CD4-positive, alpha-beta memory T cell (primary cell): ENCODE results near the gene ARHGAP6. TPM values are rescaled to one million over a fixed set of nuclear protein-coding genes. Genes with fewer than 3 reads are reported as not detected.
"Not testable (repeated sequence)": the region's sequence is repeated elsewhere in the genome, so short reads cannot be mapped to it uniquely, and the experiment has no call there.

Experiments used
- CTCF ChIA-PET: fragments of 350-600 bp; sonication (Branson Sonifier 250); formaldehyde crosslinking; loops from one replicate; lab custom pipeline; 2021; ENCODE audit warnings: inconsistent platforms; ENCODE audit not compliant: partially characterized antibody; lab: Charles Lee
- POLR2A ChIA-PET: fragments of 350-600 bp; sonication (Branson Sonifier 250); formaldehyde crosslinking; loops from one replicate; lab custom pipeline; 2021; ENCODE audit not compliant: partially characterized antibody; lab: Charles Lee
- DNase-seq, 5 donors: peaks; one replicate each; pipeline versions ENCODE4 v3.0.0 to v3.0.0-alpha.2; 2020 to 2022; ENCODE audit warnings: mixed read lengths in 1 of 5
- H3K27ac ChIP-seq: one replicate; pipeline ENCODE4 v1.7.0; 2013; ENCODE audit warnings: low read depth, low read length
- H3K27me3 ChIP-seq: 2 replicates; pipeline ENCODE4 v1.7.0; 2013; ENCODE audit warnings: mild to moderate bottlenecking, low read length, moderate library complexity; ENCODE audit not compliant: insufficient read depth
- H3K36me3 ChIP-seq: 2 replicates; pipeline ENCODE4 v1.7.0; 2013; ENCODE audit warnings: mild to moderate bottlenecking, low read length, moderate library complexity; ENCODE audit not compliant: insufficient read depth
- H3K4me1 ChIP-seq: 2 replicates; pipeline ENCODE4 v1.7.0; 2013; ENCODE audit warnings: mild to moderate bottlenecking, low read length, moderate library complexity; ENCODE audit not compliant: insufficient read depth
- H3K4me3 ChIP-seq, 2 donors: one replicate each; pipeline ENCODE4 v1.7.0; 2013; ENCODE audit warnings: low read length in 2 of 2, mild to moderate bottlenecking in 1 of 2
- H3K9me3 ChIP-seq, 2 donors: one replicate each; pipeline ENCODE4 v1.7.0; 2013; ENCODE audit warnings: low read length in 2 of 2, control low read depth in 1 of 2; ENCODE audit not compliant: control insufficient read depth in 1 of 2
- H3K27ac Mint-ChIP-seq, 7 donors: one replicate each; pipeline ENCODE4 v1.8.0; 2020 to 2021; ENCODE audit warnings: mixed read lengths in 7 of 7, mild to moderate bottlenecking in 6 of 7, inconsistent platforms in 3 of 7, moderate library complexity in 3 of 7
- H3K27me3 Mint-ChIP-seq, 2 donors: one replicate each; pipeline ENCODE4 v1.8.0; 2020 to 2021; ENCODE audit warnings: mixed read lengths in 2 of 2
- H3K36me3 Mint-ChIP-seq, 2 donors: one replicate each; pipeline ENCODE4 v1.8.0; 2020 to 2021; ENCODE audit warnings: mixed read lengths in 2 of 2, inconsistent platforms in 1 of 2, mild to moderate bottlenecking in 1 of 2
- H3K4me1 Mint-ChIP-seq, 4 donors: one replicate each; pipeline ENCODE4 v1.8.0; 2020 to 2021; ENCODE audit warnings: mixed read lengths in 4 of 4, mild to moderate bottlenecking in 1 of 4
- H3K4me3 Mint-ChIP-seq, 8 donors: one replicate each; pipeline ENCODE4 v1.8.0; 2020 to 2021; ENCODE audit warnings: mixed read lengths in 8 of 8, mild to moderate bottlenecking in 7 of 8, moderate library complexity in 6 of 8, inconsistent platforms in 3 of 8
- H3K9me3 Mint-ChIP-seq, 8 donors: one replicate each; pipeline ENCODE4 v1.8.0; 2020 to 2021; ENCODE audit warnings: mixed read lengths in 8 of 8, mild to moderate bottlenecking in 5 of 8, inconsistent platforms in 3 of 8, moderate library complexity in 1 of 8
- intact Hi-C: fragments of 100-400 bp; cut with micrococcal nuclease; formaldehyde crosslinking; loops from one replicate; pipeline ENCODE4 v1.15.1; 2023
- polyA plus RNA-seq, 2 donors: library from polyadenylated mRNA; unstranded; fragments of 300-500 nt; fragmentation: Illumina TruSeq; gene quantifications; one replicate each; pipeline ENCODE4 v1.2.3, GENCODE V29; 2021
- total RNA-seq, 2 experiments: library from RNA; stranded (reverse); gene quantifications; one replicate each; pipeline ENCODE4 v1.2.3, GENCODE V29; 2021

ARHGAP6 gene
- total and polyA plus RNA-seq, 4 experiments from 2014 or later: not detected

DNA sequence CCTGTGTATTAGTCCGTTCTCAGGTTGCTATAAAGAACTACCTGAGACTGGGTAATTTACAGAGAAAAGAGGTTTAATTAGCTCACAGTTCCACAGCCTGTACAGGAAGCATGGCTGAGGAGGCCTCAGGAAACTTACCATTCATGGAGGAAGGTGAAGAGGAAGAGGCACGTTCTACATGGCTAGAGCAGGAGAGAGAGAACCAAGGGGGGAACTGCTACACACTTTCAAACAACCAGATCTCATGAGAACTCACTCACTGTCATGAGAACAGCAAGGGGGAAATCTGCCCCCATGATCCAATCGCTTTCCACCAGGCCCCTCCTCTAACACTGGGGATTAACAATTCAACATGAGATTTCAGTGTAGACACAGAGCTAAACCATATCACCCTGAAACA, 51.5 kb downstream of the ARHGAP6 start:
- CTCF ChIA-PET: interaction anchor here (0.9 kb wide), 1 partner anchor 10 kb away, joined by 3 read pairs; no protein-coding TSS in a partner anchor
- H3K4me1 ChIP-seq, H3K4me3 ChIP-seq, H3K4me1 Mint-ChIP-seq, H3K36me3 Mint-ChIP-seq, H3K27me3 ChIP-seq, intact Hi-C loops, H3K27me3 Mint-ChIP-seq, H3K27ac ChIP-seq, DNase-seq, H3K36me3 ChIP-seq, H3K9me3 Mint-ChIP-seq, H3K9me3 ChIP-seq, POLR2A ChIA-PET: not testable (repeated sequence)
- peak overlapping the region in 1 of 7 donors; percentile 43 for H3K27ac Mint-ChIP-seq
- H3K4me3 Mint-ChIP-seq: peak overlapping the region in 1 of 8 donors; percentile 18

DNA sequence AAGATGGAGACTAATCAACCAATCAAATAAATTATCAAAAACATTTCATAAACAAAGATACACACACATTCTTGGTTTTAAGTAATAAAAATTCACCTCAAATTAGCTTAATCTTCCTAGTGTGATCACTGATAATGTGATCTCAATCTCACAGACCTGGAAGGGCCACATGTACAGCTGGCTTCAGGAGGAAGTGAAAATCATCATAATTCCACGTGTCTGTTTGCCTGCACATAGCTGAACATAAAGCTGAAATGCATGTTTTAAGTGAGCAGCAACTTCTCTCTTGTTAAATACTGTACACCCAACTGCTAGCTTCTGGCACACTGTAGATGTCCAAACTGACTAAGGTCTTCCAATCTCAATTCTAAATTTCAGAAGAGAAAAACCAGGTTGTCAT, 53.8 kb downstream of the ARHGAP6 start:
- Mint-ChIP-seq H3K36me3 (no peaks in the 10 kb centered on the region), H3K4me3 (no peak overlapping the region), H3K27ac (no peak overlapping the region), H3K27me3 (peaks cover 0 to 4% of the 10 kb centered on the region in 2 donors), H3K9me3 (peaks cover 0 to 5% (median 1%) of the 10 kb centered on the region in 8 donors), H3K4me1 (no peaks in the 10 kb centered on the region)
- POLR2A ChIA-PET: no interaction called here
- no peak for DNase-seq
- Histone ChIP-seq H3K27me3 (no peaks in the 10 kb centered on the region), H3K4me1 (no peaks in the 10 kb centered on the region), H3K9me3 (no peaks in the 10 kb centered on the region), H3K4me3 (no peak overlapping the region), H3K36me3 (no peaks in the 10 kb centered on the region), H3K27ac (no peak overlapping the region)
- intact Hi-C loops: no loop called here
- CTCF ChIA-PET: no interaction called here

DNA sequence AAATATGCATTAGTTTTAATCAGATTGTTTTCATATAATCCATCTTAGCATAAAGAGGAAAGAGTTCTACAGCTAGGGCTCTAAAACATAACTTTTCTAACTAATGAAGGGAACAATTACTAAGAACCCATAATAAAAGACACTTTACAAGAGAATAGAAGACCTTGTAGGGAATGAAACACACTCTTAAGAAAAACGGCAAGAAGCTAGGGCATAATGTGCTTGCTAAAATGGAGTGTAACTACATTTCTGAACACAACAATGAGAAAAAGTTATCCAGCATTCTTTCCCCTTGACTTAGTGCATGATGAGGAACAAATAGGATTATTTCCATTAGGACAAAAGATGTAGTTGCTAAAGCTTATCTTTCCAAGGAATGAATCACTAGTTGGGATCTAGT, 54.6 kb downstream of the ARHGAP6 start:
- H3K27ac ChIP-seq: no peak overlapping the region
- H3K4me3 ChIP-seq: no peak overlapping the region
- no peaks in the 10 kb centered on the region for H3K27me3 ChIP-seq
- H3K4me3 Mint-ChIP-seq: no peak overlapping the region
- intact Hi-C loops: no loop called here
- H3K36me3 ChIP-seq: no peaks in the 10 kb centered on the region
- H3K9me3 Mint-ChIP-seq: peaks cover 0 to 4% (median 0%) of the 10 kb centered on the region in 8 donors
- peaks cover 0 to 2% (median under 1%) of the 10 kb centered on the region in 4 donors for H3K4me1 Mint-ChIP-seq
- ChIA-PET POLR2A (no interaction called here), CTCF (interaction anchor here (1.1 kb wide), 1 partner anchor 10 kb away, joined by 3 read pairs; no protein-coding TSS in a partner anchor)
- H3K36me3 Mint-ChIP-seq: no peaks in the 10 kb centered on the region
- no peaks in the 10 kb centered on the region for H3K9me3 ChIP-seq
- no peak for DNase-seq
- H3K27ac Mint-ChIP-seq: no peak overlapping the region
- H3K4me1 ChIP-seq: no peaks in the 10 kb centered on the region
- H3K27me3 Mint-ChIP-seq: peaks cover 0 to 4% of the 10 kb centered on the region in 2 donors

DNA sequence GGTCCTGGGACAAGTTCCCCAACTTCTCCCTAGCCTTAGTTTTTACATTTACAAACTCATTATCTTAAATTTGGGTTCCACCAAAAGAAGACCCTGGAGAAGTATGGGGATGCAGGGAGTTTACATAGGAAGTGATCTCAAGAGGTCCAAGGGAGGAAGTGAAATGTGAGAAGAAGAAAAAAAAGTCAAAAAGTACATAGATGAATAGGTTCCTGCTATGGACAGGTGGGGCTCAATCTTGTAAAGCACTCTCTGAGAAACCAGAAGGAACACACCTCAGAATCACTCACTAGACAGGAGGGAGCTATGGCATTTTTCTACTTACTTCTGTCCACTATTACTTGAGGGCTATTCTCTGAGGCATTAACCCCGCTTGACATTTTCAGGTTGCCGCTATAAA, 56.6 kb downstream of the ARHGAP6 start:
- Histone ChIP-seq H3K27me3 (no peaks in the 10 kb centered on the region), H3K9me3 (no peaks in the 10 kb centered on the region), H3K36me3 (no peaks in the 10 kb centered on the region), H3K4me1 (no peaks in the 10 kb centered on the region), H3K4me3 (no peak overlapping the region), H3K27ac (no peak overlapping the region)
- Mint-ChIP-seq H3K27me3 (peaks cover 0 to 1% of the 10 kb centered on the region in 2 donors), H3K4me3 (no peak overlapping the region), H3K9me3 (peaks cover 0 to 1% (median 0%) of the 10 kb centered on the region in 8 donors), H3K4me1 (peaks cover 0 to 2% (median under 1%) of the 10 kb centered on the region in 4 donors), H3K27ac (no peak overlapping the region), H3K36me3 (no peaks in the 10 kb centered on the region)
- no peak for DNase-seq
- ChIA-PET POLR2A (no interaction called here), CTCF (no interaction called here)
- intact Hi-C loops: no loop called here

DNA sequence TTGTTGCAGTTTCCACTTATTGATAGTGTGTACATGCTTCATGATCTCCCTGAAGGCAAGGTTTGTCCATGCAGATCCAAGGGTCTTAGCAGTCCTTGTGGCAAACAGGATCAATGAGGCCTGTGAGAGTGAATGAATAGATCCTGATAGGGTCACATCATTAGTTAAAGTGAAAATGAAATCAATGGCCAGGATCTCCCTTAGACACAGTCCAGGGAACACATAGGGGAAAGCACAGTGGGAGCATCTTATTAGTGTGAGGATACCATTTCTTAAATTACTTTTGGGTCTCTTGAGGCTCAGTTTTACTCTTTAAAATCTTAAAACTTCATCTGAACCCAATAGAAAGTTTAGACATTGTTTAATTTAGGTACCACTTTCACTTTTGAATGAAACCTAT, 59.3 kb downstream of the ARHGAP6 start:
- no peaks in the 10 kb centered on the region for H3K9me3 ChIP-seq
- no peak overlapping the region for H3K27ac ChIP-seq
- POLR2A ChIA-PET: no interaction called here
- no peaks in the 10 kb centered on the region for H3K4me1 ChIP-seq
- Mint-ChIP-seq H3K9me3 (no peaks in the 10 kb centered on the region), H3K4me1 (peaks cover 0 to 2% (median under 1%) of the 10 kb centered on the region in 4 donors), H3K27me3 (peaks cover 0 to 1% of the 10 kb centered on the region in 2 donors), H3K36me3 (no peaks in the 10 kb centered on the region), H3K27ac (no peak overlapping the region), H3K4me3 (no peak overlapping the region)
- H3K4me3 ChIP-seq: no peak overlapping the region
- CTCF ChIA-PET: no interaction called here
- no peak for DNase-seq
- H3K27me3 ChIP-seq: no peaks in the 10 kb centered on the region
- intact Hi-C loops: no loop called here
- no peaks in the 10 kb centered on the region for H3K36me3 ChIP-seq

DNA sequence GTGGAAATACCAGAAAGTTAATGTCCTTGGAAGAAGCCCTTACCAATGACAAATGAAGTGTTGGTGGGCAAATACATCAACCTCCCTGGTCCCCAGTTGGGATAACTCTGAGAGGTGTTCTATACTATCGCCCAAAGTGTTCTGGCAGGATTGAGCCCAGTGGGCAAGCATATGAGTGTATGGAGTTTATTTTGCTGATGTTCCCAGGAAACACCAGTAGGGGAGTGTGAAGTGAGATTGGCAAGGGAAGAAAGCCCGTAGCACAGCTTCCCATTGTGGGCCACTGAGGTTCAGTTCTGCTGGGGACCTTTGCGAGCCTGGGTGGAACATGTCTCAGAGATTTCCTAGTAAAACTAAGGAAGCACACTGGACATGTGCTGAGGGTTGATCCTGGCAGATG, 65.1 kb downstream of the ARHGAP6 start:
- peaks cover 0 to 2% of the 10 kb centered on the region in 2 donors for H3K27me3 Mint-ChIP-seq
- H3K4me1 Mint-ChIP-seq: no peaks in the 10 kb centered on the region
- H3K9me3 Mint-ChIP-seq: peaks cover 0 to 1% (median 0%) of the 10 kb centered on the region in 8 donors
- DNase-seq: no peak
- H3K27me3 ChIP-seq: no peaks in the 10 kb centered on the region
- ChIA-PET POLR2A (no interaction called here), CTCF (no interaction called here)
- no peaks in the 10 kb centered on the region for H3K36me3 ChIP-seq
- H3K4me3 Mint-ChIP-seq: no peak overlapping the region
- intact Hi-C loops: no loop called here
- H3K4me1 ChIP-seq: no peaks in the 10 kb centered on the region
- H3K9me3 ChIP-seq: no peaks in the 10 kb centered on the region
- no peak overlapping the region for H3K27ac ChIP-seq
- H3K4me3 ChIP-seq: no peak overlapping the region
- no peak overlapping the region for H3K27ac Mint-ChIP-seq
- H3K36me3 Mint-ChIP-seq: no peaks in the 10 kb centered on the region

DNA sequence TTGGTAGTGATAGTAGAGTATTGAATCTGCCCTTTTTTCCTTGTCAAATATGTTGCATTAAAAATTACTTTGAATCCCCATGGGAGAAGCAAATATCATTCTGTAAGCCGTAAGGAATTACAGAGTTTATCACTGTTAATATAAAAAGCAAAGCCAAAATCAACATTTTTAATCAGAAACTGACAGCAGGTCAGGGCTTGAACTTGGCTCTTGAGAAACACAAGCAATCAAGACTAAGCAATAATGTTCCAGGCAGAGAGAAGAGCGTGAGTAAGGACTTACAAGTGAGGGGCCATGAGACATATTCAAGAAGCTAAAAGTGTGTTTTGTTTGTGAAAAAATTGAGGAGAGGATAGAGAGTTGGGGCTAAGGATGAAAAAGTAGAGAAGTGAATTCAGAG, 68.2 kb downstream of the ARHGAP6 start:
- Mint-ChIP-seq H3K27me3 (peaks cover 0 to 2% of the 10 kb centered on the region in 2 donors), H3K27ac (no peak overlapping the region), H3K9me3 (peaks cover 0 to 1% (median 0%) of the 10 kb centered on the region in 8 donors), H3K4me1 (no peaks in the 10 kb centered on the region), H3K36me3 (no peaks in the 10 kb centered on the region), H3K4me3 (no peak overlapping the region)
- Histone ChIP-seq H3K27me3 (no peaks in the 10 kb centered on the region), H3K36me3 (no peaks in the 10 kb centered on the region), H3K4me1 (no peaks in the 10 kb centered on the region), H3K9me3 (no peaks in the 10 kb centered on the region), H3K4me3 (no peak overlapping the region), H3K27ac (no peak overlapping the region)
- ChIA-PET POLR2A (no interaction called here), CTCF (no interaction called here)
- intact Hi-C loops: no loop called here
- no peak for DNase-seq
